ENCODE data around the gene TIMD4.
"Not testable (repeated sequence)": the region's sequence is repeated elsewhere in the genome, so short reads cannot be mapped to it uniquely, and the experiment has no call there.

TIMD4 gene

GRCh38 chr5:156963125-156963524, at the start of gene TIMD4:
TSS of gene TIMD4 (minus strand) at chr5:156963226. CDS start at chr5:156963198, 28 bp downstream.
- Histone ChIP-seq H3K27ac (ENCODE audit: low read depth, low read length) (no peak within 1 kb of the TSS), H3K4me3 (ENCODE audit: low read depth in 1 of 5, low read length in 5 of 5) (no peak within 1 kb of the TSS), H3K27me3 (ENCODE audit: control insufficient read depth in 5 of 5, insufficient read depth in 4 of 5, low read length in 5 of 5) (no peaks in the 10 kb centered on the region), H3K4me1 (ENCODE audit: control insufficient read depth in 5 of 5, insufficient read depth in 5 of 5, low read length in 5 of 5) (no peaks in the 10 kb centered on the region), H3K36me3 (ENCODE audit: control insufficient read depth in 5 of 5, insufficient read depth in 5 of 5, low read length in 5 of 5) (no peaks in the 10 kb centered on the region), H3K9ac (ENCODE audit: low read length in 5 of 5) (no peak within 1 kb of the TSS), H3K9me3 (ENCODE audit: control insufficient read depth in 5 of 5, low read length in 5 of 5) (peaks cover 0 to 6% (median 4%) of the 10 kb centered on the region in 5 donors)

GRCh38 chr5:157006262-157006661, 43.2 kb upstream of the TIMD4 start:
- H3K27ac ChIP-seq (ENCODE audit: low read depth, low read length): no peak overlapping the region
- H3K27me3 ChIP-seq (ENCODE audit: control insufficient read depth in 5 of 5, insufficient read depth in 4 of 5, low read length in 5 of 5): no peaks in the 10 kb centered on the region
- no peaks in the 10 kb centered on the region for H3K36me3 ChIP-seq (ENCODE audit: control insufficient read depth in 5 of 5, insufficient read depth in 5 of 5, low read length in 5 of 5)
- peaks cover 0 to 3% (median 0%) of the 10 kb centered on the region in 5 donors for H3K9me3 ChIP-seq (ENCODE audit: control insufficient read depth in 5 of 5, low read length in 5 of 5)
- H3K4me1 ChIP-seq (ENCODE audit: control insufficient read depth in 5 of 5, insufficient read depth in 5 of 5, low read length in 5 of 5): no peaks in the 10 kb centered on the region
- H3K4me3 ChIP-seq (ENCODE audit: low read depth in 1 of 5, low read length in 5 of 5): no peak overlapping the region
- H3K9ac ChIP-seq (ENCODE audit: low read length in 5 of 5): no peak overlapping the region

GRCh38 chr5:157004893-157005551, 42.0 kb upstream of the TIMD4 start:
- H3K9me3 ChIP-seq (ENCODE audit: control insufficient read depth in 5 of 5, low read length in 5 of 5): peaks cover 0 to 9% (median 5%) of the 10 kb centered on the region in 5 donors
- H3K4me3 ChIP-seq (ENCODE audit: low read depth in 1 of 5, low read length in 5 of 5): no peak overlapping the region
- no peak overlapping the region for H3K27ac ChIP-seq (ENCODE audit: low read depth, low read length)
- no peaks in the 10 kb centered on the region for H3K4me1 ChIP-seq (ENCODE audit: control insufficient read depth in 5 of 5, insufficient read depth in 5 of 5, low read length in 5 of 5)
- no peaks in the 10 kb centered on the region for H3K27me3 ChIP-seq (ENCODE audit: control insufficient read depth in 5 of 5, insufficient read depth in 4 of 5, low read length in 5 of 5)
- no peak overlapping the region for H3K9ac ChIP-seq (ENCODE audit: low read length in 5 of 5)
- H3K36me3 ChIP-seq (ENCODE audit: control insufficient read depth in 5 of 5, insufficient read depth in 5 of 5, low read length in 5 of 5): no peaks in the 10 kb centered on the region

GRCh38 chr5:156991714-156992113, 28.7 kb upstream of the TIMD4 start:
- H3K9me3 ChIP-seq (ENCODE audit: control insufficient read depth in 5 of 5, low read length in 5 of 5): peaks cover 0 to 3% (median 0%) of the 10 kb centered on the region in 5 donors
- H3K4me3 ChIP-seq (ENCODE audit: low read depth in 1 of 5, low read length in 5 of 5): no peak overlapping the region
- H3K4me1 ChIP-seq (ENCODE audit: control insufficient read depth in 5 of 5, insufficient read depth in 5 of 5, low read length in 5 of 5): no peaks in the 10 kb centered on the region
- H3K36me3 ChIP-seq (ENCODE audit: control insufficient read depth in 5 of 5, insufficient read depth in 5 of 5, low read length in 5 of 5): no peaks in the 10 kb centered on the region
- H3K27ac ChIP-seq (ENCODE audit: low read depth, low read length): no peak overlapping the region
- H3K27me3 ChIP-seq (ENCODE audit: control insufficient read depth in 5 of 5, insufficient read depth in 4 of 5, low read length in 5 of 5): no peaks in the 10 kb centered on the region
- H3K9ac ChIP-seq (ENCODE audit: low read length in 5 of 5): no peak overlapping the region

GRCh38 chr5:156984064-156984463, 21.0 kb upstream of the TIMD4 start:
- peaks cover 0 to 2% (median 0%) of the 10 kb centered on the region in 5 donors for H3K4me1 ChIP-seq (ENCODE audit: control insufficient read depth in 5 of 5, insufficient read depth in 5 of 5, low read length in 5 of 5)
- no peak overlapping the region for H3K27ac ChIP-seq (ENCODE audit: low read depth, low read length)
- H3K4me3 ChIP-seq (ENCODE audit: low read depth in 1 of 5, low read length in 5 of 5): no peak overlapping the region

GRCh38 chr5:156981481-156981880, 18.5 kb upstream of the TIMD4 start:
- Histone ChIP-seq H3K4me1 (ENCODE audit: control insufficient read depth in 5 of 5, insufficient read depth in 5 of 5, low read length in 5 of 5) (peaks cover 0 to 2% (median 0%) of the 10 kb centered on the region in 5 donors), H3K9ac (ENCODE audit: low read length in 5 of 5) (no peak overlapping the region), H3K4me3 (ENCODE audit: low read depth in 1 of 5, low read length in 5 of 5) (no peak overlapping the region), H3K27ac (ENCODE audit: low read depth, low read length) (no peak overlapping the region), H3K36me3 (ENCODE audit: control insufficient read depth in 5 of 5, insufficient read depth in 5 of 5, low read length in 5 of 5) (no peaks in the 10 kb centered on the region), H3K27me3 (ENCODE audit: control insufficient read depth in 5 of 5, insufficient read depth in 4 of 5, low read length in 5 of 5) (no peaks in the 10 kb centered on the region), H3K9me3 (ENCODE audit: control insufficient read depth in 5 of 5, low read length in 5 of 5) (no peaks in the 10 kb centered on the region)

More at GRCh38 chr5:156984064-156984463, 21.0 kb upstream of the TIMD4 start:
- Histone ChIP-seq H3K9ac (ENCODE audit: low read length in 5 of 5) (no peak overlapping the region), H3K9me3 (ENCODE audit: control insufficient read depth in 5 of 5, low read length in 5 of 5) (peaks cover 0 to 3% (median 0%) of the 10 kb centered on the region in 5 donors), H3K27me3 (ENCODE audit: control insufficient read depth in 5 of 5, insufficient read depth in 4 of 5, low read length in 5 of 5) (no peaks in the 10 kb centered on the region), H3K36me3 (ENCODE audit: control insufficient read depth in 5 of 5, insufficient read depth in 5 of 5, low read length in 5 of 5) (no peaks in the 10 kb centered on the region)

GRCh38 chr5:156974328-156974727, 11.3 kb upstream of the TIMD4 start:
- Histone ChIP-seq H3K9me3 (ENCODE audit: control insufficient read depth in 5 of 5, low read length in 5 of 5) (no peaks in the 10 kb centered on the region), H3K27me3 (ENCODE audit: control insufficient read depth in 5 of 5, insufficient read depth in 4 of 5, low read length in 5 of 5) (no peaks in the 10 kb centered on the region), H3K9ac (ENCODE audit: low read length in 5 of 5) (no peak overlapping the region), H3K27ac (ENCODE audit: low read depth, low read length) (no peak overlapping the region), H3K4me1 (ENCODE audit: control insufficient read depth in 5 of 5, insufficient read depth in 5 of 5, low read length in 5 of 5) (no peaks in the 10 kb centered on the region), H3K4me3 (ENCODE audit: low read depth in 1 of 5, low read length in 5 of 5) (no peak overlapping the region), H3K36me3 (ENCODE audit: control insufficient read depth in 5 of 5, insufficient read depth in 5 of 5, low read length in 5 of 5) (no peaks in the 10 kb centered on the region)

- H3K27ac ChIP-seq (ENCODE audit: low read depth, low read length): no peak overlapping the region
- H3K4me1 ChIP-seq (ENCODE audit: control insufficient read depth in 5 of 5, insufficient read depth in 5 of 5, low read length in 5 of 5): no peaks in the 10 kb centered on the region
- H3K4me3 ChIP-seq (ENCODE audit: low read depth in 1 of 5, low read length in 5 of 5): no peak overlapping the region
- H3K9me3 ChIP-seq (ENCODE audit: control insufficient read depth in 5 of 5, low read length in 5 of 5): no peaks in the 10 kb centered on the region
- H3K27me3 ChIP-seq (ENCODE audit: control insufficient read depth in 5 of 5, insufficient read depth in 4 of 5, low read length in 5 of 5): no peaks in the 10 kb centered on the region
- no peak overlapping the region for H3K9ac ChIP-seq (ENCODE audit: low read length in 5 of 5)
- H3K36me3 ChIP-seq (ENCODE audit: control insufficient read depth in 5 of 5, insufficient read depth in 5 of 5, low read length in 5 of 5): no peaks in the 10 kb centered on the region
These were observed 9.0 kb upstream of the TIMD4 start for GRCh38 chr5:156971848-156972525.

GRCh38 chr5:156971415-156971814, 8.4 kb upstream of the TIMD4 start:
- no peak overlapping the region for H3K4me3 ChIP-seq (ENCODE audit: low read depth in 1 of 5, low read length in 5 of 5)
- H3K27ac ChIP-seq (ENCODE audit: low read depth, low read length): no peak overlapping the region
- no peaks in the 10 kb centered on the region for H3K27me3 ChIP-seq (ENCODE audit: control insufficient read depth in 5 of 5, insufficient read depth in 4 of 5, low read length in 5 of 5)
- no peaks in the 10 kb centered on the region for H3K36me3 ChIP-seq (ENCODE audit: control insufficient read depth in 5 of 5, insufficient read depth in 5 of 5, low read length in 5 of 5)
- H3K9ac ChIP-seq (ENCODE audit: low read length in 5 of 5): no peak overlapping the region
- H3K9me3 ChIP-seq (ENCODE audit: control insufficient read depth in 5 of 5, low read length in 5 of 5): no peaks in the 10 kb centered on the region
- H3K4me1 ChIP-seq (ENCODE audit: control insufficient read depth in 5 of 5, insufficient read depth in 5 of 5, low read length in 5 of 5): no peaks in the 10 kb centered on the region

GRCh38 chr5:156967386-156967785, 4.4 kb upstream of the TIMD4 start:
- not testable (repeated sequence) for H3K9me3 ChIP-seq (ENCODE audit: control insufficient read depth in 5 of 5, low read length in 5 of 5); H3K4me3 ChIP-seq (ENCODE audit: low read depth in 1 of 5, low read length in 5 of 5); H3K27me3 ChIP-seq (ENCODE audit: control insufficient read depth in 5 of 5, insufficient read depth in 4 of 5, low read length in 5 of 5); H3K27ac ChIP-seq (ENCODE audit: low read depth, low read length); H3K9ac ChIP-seq (ENCODE audit: low read length in 5 of 5); H3K4me1 ChIP-seq (ENCODE audit: control insufficient read depth in 5 of 5, insufficient read depth in 5 of 5, low read length in 5 of 5); H3K36me3 ChIP-seq (ENCODE audit: control insufficient read depth in 5 of 5, insufficient read depth in 5 of 5, low read length in 5 of 5)
